HG03108 (cell line): ENCODE measurements around the gene POTEB3.
"Not testable (repeated sequence)": the region's sequence is repeated elsewhere in the genome, so short reads cannot be mapped to it uniquely, and the experiment has no call there.

ENCODE experiments used
- ATAC-seq: cut with Tn5 transposase; IDR thresholded peaks from one replicate; pipeline ENCODE4 v1.9.1; 2021; ENCODE audit warnings: moderate library complexity; ENCODE audit not compliant: unreplicated experiment

Gene POTEB3

GRCh38 chr15:21440399-21440798 is at the start of gene POTEB3:
TSS of gene POTEB3 (minus strand) at chr15:21440499. CDS start at chr15:21440011, 488 bp downstream.
- not testable (repeated sequence) for ATAC-seq

GRCh38 chr15:21453683-21454082 is 13.4 kb upstream of the POTEB3 start:
- ATAC-seq, result not testable (repeated sequence)

GRCh38 chr15:21451920-21452563 is 11.7 kb upstream of the POTEB3 start:
- ATAC-seq, result not testable (repeated sequence)

- not testable (repeated sequence) for ATAC-seq
Observed at GRCh38 chr15:21451487-21451886, 11.2 kb upstream of the POTEB3 start.

GRCh38 chr15:21407366-21407765 is 32.9 kb downstream of the POTEB3 start:
- not testable (repeated sequence) for ATAC-seq

GRCh38 chr15:21401531-21401930 is 38.8 kb downstream of the POTEB3 start:
- not testable (repeated sequence) for ATAC-seq

- ATAC-seq, result not testable (repeated sequence)
Observed at GRCh38 chr15:21399111-21399510, 41.2 kb downstream of the POTEB3 start.

- ATAC-seq, result not testable (repeated sequence)
Observed at GRCh38 chr15:21398511-21398910, 41.8 kb downstream of the POTEB3 start.

GRCh38 chr15:21397656-21398055 is 42.6 kb downstream of the POTEB3 start:
- not testable (repeated sequence) for ATAC-seq

- not testable (repeated sequence) for ATAC-seq
Observed at GRCh38 chr15:21397186-21397585, 43.1 kb downstream of the POTEB3 start.

- not testable (repeated sequence) for ATAC-seq
Observed at GRCh38 chr15:21385961-21386360, 54.3 kb downstream of the POTEB3 start.

GRCh38 chr15:21383866-21384485 is 56.3 kb downstream of the POTEB3 start:
- ATAC-seq, result not testable (repeated sequence)

GRCh38 chr15:21373682-21374081 is 66.6 kb downstream of the POTEB3 start:
- not testable (repeated sequence) for ATAC-seq

GRCh38 chr15:21369177-21369576 is 71.1 kb downstream of the POTEB3 start:
- not testable (repeated sequence) for ATAC-seq

GRCh38 chr15:21368625-21369024 is 71.7 kb downstream of the POTEB3 start:
- not testable (repeated sequence) for ATAC-seq
